PC-3 (cell line): Measurements from ENCODE around the gene CCNY. TPM values are rescaled to one million over a fixed set of nuclear protein-coding genes. Genes with fewer than 3 reads are reported as not detected.

Experiments used
- ATAC-seq: fragments of 200-7000 bp; cut with Tn5 transposase; 2 replicates; pipeline ENCODE4 v1.9.1; 2020; ENCODE audit warnings: mild to moderate bottlenecking, moderate library complexity
- BruUV-seq: library from RNA; stranded (reverse); fragments of 400-500 nt; replicated peaks from 2 replicates; lab custom pipeline; 2021; lab: Mats Ljungman, UMichigan
- CTCF ChIA-PET: fragments of 300-600 bp; sonication (Branson Sonifier 250); formaldehyde crosslinking; loops from one replicate; lab custom pipeline; 2022; ENCODE audit warnings: antibody characterized with exemption; lab: Charles Lee
- POLR2A ChIA-PET: fragments of 300-600 bp; sonication (Branson Sonifier 250); formaldehyde crosslinking; loops from one replicate; lab custom pipeline; 2022; ENCODE audit warnings: antibody characterized with exemption; ENCODE audit not compliant: unreplicated experiment; lab: Charles Lee
- DNase-seq: peaks from one replicate; pipeline ENCODE4 v3.0.0-alpha.2; 2015
- H2AFZ ChIP-seq: fragments of 300-600 bp; sonication (generic); 2 replicates; pipeline ENCODE4 v1.6.0; 2016; ENCODE audit warnings: antibody characterized with exemption, low read length
- H3F3A ChIP-seq: fragments of 300-600 bp; sonication (generic); one replicate; pipeline ENCODE4 v1.6.0; 2017; ENCODE audit warnings: antibody characterized with exemption, low read length, control low read depth, mild to moderate bottlenecking; ENCODE audit not compliant: unreplicated experiment
- H3K27ac ChIP-seq: fragments of 300-600 bp; sonication (generic); 2 replicates; pipeline ENCODE4 v1.5.1; 2016; ENCODE audit warnings: mild to moderate bottlenecking, low read length
- H3K27me3 ChIP-seq: fragments of 300-600 bp; sonication (generic); 2 replicates; pipeline ENCODE4 v1.6.1; 2016; ENCODE audit warnings: low read length, mixed read lengths
- H3K36me3 ChIP-seq: fragments of 300-600 bp; sonication (generic); 2 replicates; pipeline ENCODE4 v1.6.1; 2016; ENCODE audit warnings: low read depth, mixed run types, low read length, mixed read lengths
- H3K4me1 ChIP-seq: fragments of 300-600 bp; sonication (generic); 2 replicates; pipeline ENCODE4 v1.5.1; 2016; ENCODE audit warnings: low read length; ENCODE audit not compliant: insufficient read depth
- H3K4me2 ChIP-seq: fragments of 300-600 bp; sonication (generic); 2 replicates; pipeline ENCODE4 v1.6.0; 2016; ENCODE audit warnings: low read length
- H3K4me3 ChIP-seq: fragments of 300-600 bp; sonication (generic); 2 replicates; pipeline ENCODE4 v1.5.1; 2016; ENCODE audit warnings: mild to moderate bottlenecking, low read length, mixed read lengths
- H3K79me2 ChIP-seq: fragments of 300-600 bp; sonication (generic); 2 replicates; pipeline ENCODE4 v1.6.1; 2017; ENCODE audit warnings: low read length, mixed read lengths
- H3K9ac ChIP-seq: fragments of 300-600 bp; sonication (generic); 2 replicates; pipeline ENCODE4 v1.6.0; 2016; ENCODE audit warnings: mild to moderate bottlenecking, low read length
- H3K9me2 ChIP-seq: fragments of 300-600 bp; sonication (generic); replicated peaks from 2 replicates; pipeline ENCODE4 v1.6.1; 2016; ENCODE audit warnings: mixed run types, low read length, mixed read lengths
- H3K9me3 ChIP-seq: fragments of 300-600 bp; sonication (generic); 2 replicates; pipeline ENCODE4 v1.6.1; 2016; ENCODE audit warnings: low read length, mixed read lengths
- H4K20me1 ChIP-seq: fragments of 300-600 bp; sonication (generic); 2 replicates; pipeline ENCODE4 v1.6.1; 2016; ENCODE audit warnings: low read length, mixed read lengths
- EZH2 ChIP-seq: fragments of 300-600 bp; sonication (generic); IDR thresholded peaks from one replicate; pipeline ENCODE4 v1.6.1; 2017; ENCODE audit warnings: antibody characterized with exemption, mild to moderate bottlenecking, low read length; ENCODE audit not compliant: unreplicated experiment
- EZH2phosphoT487 ChIP-seq: fragments of 300-600 bp; sonication (generic); IDR thresholded peaks from 2 replicates; pipeline ENCODE4 v1.6.1; 2018; ENCODE audit warnings: mild to moderate bottlenecking, antibody characterized with exemption, low read length, borderline replicate concordance
- intact Hi-C: fragments of 100-400 bp; cut with micrococcal nuclease; formaldehyde crosslinking; loops from 2 replicates; pipeline ENCODE4 v1.9.0; 2023
- total RNA-seq: library from RNA; depleted of rRNA; stranded (reverse); fragments of >200 nt; gene quantifications from 2 replicates; pipeline ENCODE4 v1.2.3, GENCODE V29; 2014
- TF ChIP-seq, protein P1 (sequence below): fragments of 300-600 bp; sonication (generic); conservative IDR thresholded peaks from 2 replicates; pipeline ENCODE4 v1.5.1; 2017; ENCODE audit warnings: antibody characterized with exemption, low read depth, mild to moderate bottlenecking, low read length

CCNY gene
- total RNA-seq, 1 experiment from 2014 or later: 146 TPM

DNA sequence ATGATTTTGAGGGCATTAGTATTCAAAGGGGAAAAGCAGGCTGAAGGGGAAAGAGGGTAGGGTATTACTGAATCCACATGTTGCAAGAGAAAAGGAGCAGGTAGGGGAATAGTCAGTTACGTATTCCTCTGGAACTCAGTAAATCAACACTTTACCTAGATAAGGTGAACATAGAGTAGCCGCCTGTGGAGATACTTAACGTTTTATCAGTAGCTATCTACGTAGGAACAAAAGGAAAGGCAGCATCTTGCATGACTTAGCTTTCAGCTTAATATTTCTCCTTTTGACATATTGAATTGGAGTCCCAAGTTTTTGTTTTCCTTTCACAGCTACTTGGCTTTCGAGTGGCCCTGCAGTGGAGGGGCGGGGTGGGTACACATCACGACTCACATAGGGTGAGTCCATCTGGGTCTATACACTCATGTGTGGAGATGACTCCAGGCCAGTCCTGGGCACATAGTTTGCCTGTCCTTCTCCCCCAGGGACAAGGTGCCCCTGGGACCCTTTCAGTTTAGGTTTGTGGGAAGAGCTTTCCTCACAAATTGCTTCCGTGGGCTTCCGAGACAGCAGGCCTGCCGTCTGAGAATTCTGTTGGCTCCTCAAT lies 48.1 kb downstream of the CCNY start:
- Histone ChIP-seq H3K27ac (peak overlapping the region; percentile 38), H3K36me3 (no peaks in the 10 kb centered on the region), H3K4me2 (peak overlapping the region; percentile 32), H3K79me2 (peaks cover 97% of the 10 kb centered on the region), H3K9me2 (no peaks in the 10 kb centered on the region), H2AFZ (no peak overlapping the region), H3K27me3 (no peaks in the 10 kb centered on the region), H4K20me1 (peaks cover 24% of the 10 kb centered on the region), H3K4me3 (peak overlapping the region; percentile 1; the same call in 1 of the 2 replicates), H3K9me3 (no peaks in the 10 kb centered on the region), H3K9ac (no peak overlapping the region), H3F3A (peaks cover 8% of the 10 kb centered on the region), H3K4me1 (peaks cover 42% of the 10 kb centered on the region)
- TF ChIP-seq, protein P1, sequence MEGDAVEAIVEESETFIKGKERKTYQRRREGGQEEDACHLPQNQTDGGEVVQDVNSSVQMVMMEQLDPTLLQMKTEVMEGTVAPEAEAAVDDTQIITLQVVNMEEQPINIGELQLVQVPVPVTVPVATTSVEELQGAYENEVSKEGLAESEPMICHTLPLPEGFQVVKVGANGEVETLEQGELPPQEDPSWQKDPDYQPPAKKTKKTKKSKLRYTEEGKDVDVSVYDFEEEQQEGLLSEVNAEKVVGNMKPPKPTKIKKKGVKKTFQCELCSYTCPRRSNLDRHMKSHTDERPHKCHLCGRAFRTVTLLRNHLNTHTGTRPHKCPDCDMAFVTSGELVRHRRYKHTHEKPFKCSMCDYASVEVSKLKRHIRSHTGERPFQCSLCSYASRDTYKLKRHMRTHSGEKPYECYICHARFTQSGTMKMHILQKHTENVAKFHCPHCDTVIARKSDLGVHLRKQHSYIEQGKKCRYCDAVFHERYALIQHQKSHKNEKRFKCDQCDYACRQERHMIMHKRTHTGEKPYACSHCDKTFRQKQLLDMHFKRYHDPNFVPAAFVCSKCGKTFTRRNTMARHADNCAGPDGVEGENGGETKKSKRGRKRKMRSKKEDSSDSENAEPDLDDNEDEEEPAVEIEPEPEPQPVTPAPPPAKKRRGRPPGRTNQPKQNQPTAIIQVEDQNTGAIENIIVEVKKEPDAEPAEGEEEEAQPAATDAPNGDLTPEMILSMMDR: no peak
- TF ChIP-seq EZH2phosphoT487 (no peak), EZH2 (no peak)
- ChIA-PET CTCF (no interaction called here), POLR2A (interaction anchor here (0.6 kb wide), 1 partner anchor 958 kb away, joined by 4 read pairs; no protein-coding TSS in a partner anchor)
- no TSS peak for BruUV-seq
- DNase-seq (peak; percentile 96), ATAC-seq (peak; percentile 80)
- intact Hi-C loops: no loop called here

DNA sequence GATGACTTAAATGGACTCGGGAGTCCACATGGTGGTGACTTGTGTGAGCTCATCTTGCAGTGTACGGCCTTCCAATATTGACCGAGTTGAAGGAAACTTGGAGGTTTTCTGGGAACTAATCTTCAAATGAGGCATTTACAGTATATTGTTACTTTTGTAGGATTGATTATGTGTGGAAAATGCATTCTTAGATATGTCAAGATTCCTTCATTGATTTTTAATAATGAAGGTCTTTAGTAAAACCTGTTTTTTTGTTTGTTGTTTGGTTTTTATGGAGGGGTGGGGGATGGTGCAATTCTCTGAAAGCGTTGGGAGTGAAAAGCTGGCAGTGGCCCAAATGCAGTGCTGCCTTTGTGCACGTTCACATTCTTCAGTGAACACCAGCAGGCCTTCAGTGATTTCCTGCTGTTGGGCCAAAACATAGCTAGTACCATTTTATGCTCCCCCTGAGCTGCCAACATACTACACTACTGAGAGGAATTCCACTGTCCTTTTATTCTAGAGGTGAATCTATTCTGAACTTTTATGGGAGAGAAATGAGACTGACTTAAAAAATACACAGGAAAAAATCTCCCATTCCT lies 50.4 kb downstream of the CCNY start:
- peaks cover 42% of the 10 kb centered on the region for H3K4me1 ChIP-seq
- H4K20me1 ChIP-seq: peaks cover 19% of the 10 kb centered on the region
- CTCF ChIA-PET: no interaction called here
- H3K4me3 ChIP-seq: no peak overlapping the region
- no peak overlapping the region for H3K4me2 ChIP-seq
- no peak overlapping the region for H2AFZ ChIP-seq
- H3K27me3 ChIP-seq: no peaks in the 10 kb centered on the region
- H3K9me2 ChIP-seq: no peaks in the 10 kb centered on the region
- intact Hi-C loops: loop anchor here (1.0 to 5.0 kb wide), 3 partner anchors 49 to 161 kb away; partner anchors contain the start of gene CCNY
- ATAC-seq: no peak
- no peak overlapping the region for H3K9ac ChIP-seq
- BruUV-seq: no TSS peak
- peaks cover 97% of the 10 kb centered on the region for H3K79me2 ChIP-seq
- TF ChIP-seq, protein P1: no peak
- TF ChIP-seq EZH2: no peak
- no peak for TF ChIP-seq EZH2phosphoT487
- peaks cover 22% of the 10 kb centered on the region for H3K36me3 ChIP-seq
- H3F3A ChIP-seq: peaks cover 8% of the 10 kb centered on the region
- DNase-seq: peak; percentile 63
- H3K9me3 ChIP-seq: peaks cover 21% of the 10 kb centered on the region
- POLR2A ChIA-PET: no interaction called here
- H3K27ac ChIP-seq: peak overlapping the region; percentile 3
